Esophagus muscularis mucosa (tissue), 4 donors: Measurements from ENCODE around the gene DAAM1. TPM values are rescaled to one million over a fixed set of nuclear protein-coding genes. Genes with fewer than 3 reads are reported as not detected.

ENCODE experiments used
- DNase-seq: peaks from one replicate; pipeline ENCODE4 v3.0.0-alpha.2; 2017; ENCODE audit errors: extremely low spot score
- H3K27ac ChIP-seq, 4 donors: fragments of 200-600 bp; sonication (generic); replicated peaks in 1 of 4; 1 replicate in 3 of 4; 2 replicates in 1 of 4; pipeline ENCODE4 v1.5.1; 2016 to 2019; ENCODE audit warnings: mild to moderate bottlenecking in 1 of 4
- H3K27me3 ChIP-seq, 4 donors: fragments of 200-600 bp; sonication (generic); one replicate each; pipeline versions ENCODE4 v1.5.1 to v1.6.0; 2016 to 2019
- H3K36me3 ChIP-seq, 4 donors: fragments of 200-600 bp; sonication (generic); one replicate each; pipeline ENCODE4 v1.5.1; 2016 to 2019
- H3K4me1 ChIP-seq, 4 donors: fragments of 200-600 bp; sonication (generic); one replicate each; pipeline ENCODE4 v1.5.1; 2016 to 2019
- H3K4me3 ChIP-seq, 4 donors: fragments of 200-600 bp; sonication (generic); 1 replicate in 2 of 4; 2 replicates in 2 of 4; pipeline ENCODE4 v1.5.1; 2016 to 2019; ENCODE audit warnings: mild to moderate bottlenecking in 4 of 4, moderate library complexity in 1 of 4
- H3K9me3 ChIP-seq, 4 donors: fragments of 200-600 bp; sonication (generic); 1 replicate in 3 of 4; 2 replicates in 1 of 4; pipeline ENCODE4 v1.5.1; 2016 to 2019
- CTCF ChIP-seq, 3 experiments: fragments of 200-600 bp in 2 of 3; fragments of 450-650 bp in 1 of 3; sonication (generic) in 2 of 3; IDR thresholded peaks; one replicate each; pipeline ENCODE4 v1.5.1; 2017 to 2019; ENCODE audit warnings: antibody characterized with exemption in 3 of 3, mild to moderate bottlenecking in 2 of 3, moderate library complexity in 1 of 3
- EP300 ChIP-seq: sonication (generic); formaldehyde crosslinking; IDR thresholded peaks from one replicate; pipeline ENCODE4 v1.6.1; 2017; ENCODE audit warnings: antibody characterized with exemption
- POLR2A ChIP-seq: fragments of 450-650 bp; IDR thresholded peaks from one replicate; pipeline ENCODE4 v1.6.1; 2017; ENCODE audit warnings: antibody characterized with exemption, moderate library complexity, mild to moderate bottlenecking, low read depth
- POLR2AphosphoS5 ChIP-seq, 2 donors: sonication (generic); formaldehyde crosslinking; IDR thresholded peaks; one replicate each; pipeline ENCODE4 v1.6.1; 2017; ENCODE audit warnings: antibody characterized with exemption in 2 of 2
- WGBS: methylation state at CpG from one replicate; pipeline ENCODE4 v1.1.5; 2018; 5-methylcytosine and 5-hydroxymethylcytosine counted together
- intact Hi-C: fragments of 100-400 bp; cut with DNase I; formaldehyde crosslinking; loops from one replicate; pipeline ENCODE4 v1.15.1; 2023
- total RNA-seq, 4 donors: library from RNA; depleted of rRNA; stranded (reverse); fragments of >200 nt; gene quantifications; one replicate each; pipeline versions ENCODE4 v1.1.0 to v1.2.1, GENCODE V29; 2016

The DAAM1 gene
- total RNA-seq, 4 donors from 2014 or later = 64.3 to 110 (median 72.5) TPM

- H3K27me3 ChIP-seq = no peaks in the 10 kb centered on the region
- intact Hi-C loops = no loop called here
- TF ChIP-seq POLR2A (no peak), EP300 (no peak), POLR2AphosphoS5 (IDR thresholded peaks at IDR 0.05) (no peak), CTCF (IDR thresholded peaks at IDR 0.05) (no peak)
- no peak overlapping the region for H3K4me3 ChIP-seq
- H3K4me1 ChIP-seq = peaks cover 40 to 95% (median 84%) of the 10 kb centered on the region in 4 donors
- WGBS = 65% methylated on average over 3 of the region's 3 CpGs
- H3K36me3 ChIP-seq = no peaks in the 10 kb centered on the region
- no peaks in the 10 kb centered on the region for H3K9me3 ChIP-seq
- H3K27ac ChIP-seq = peak overlapping the region; percentile 32 to 56 (median 42)
- DNase-seq = no peak
Observed at GRCh38 chr14:59247801-59248584, 59.5 kb downstream of the DAAM1 start.

- DNase-seq = no peak
- Histone ChIP-seq H3K27ac (peak overlapping the region; percentile 32 to 56 (median 42)), H3K27me3 (no peaks in the 10 kb centered on the region), H3K36me3 (no peaks in the 10 kb centered on the region), H3K4me3 (no peak overlapping the region), H3K9me3 (no peaks in the 10 kb centered on the region), H3K4me1 (peaks cover 47 to 95% (median 84%) of the 10 kb centered on the region in 4 donors)
- intact Hi-C loops = no loop called here
- TF ChIP-seq POLR2A (no peak), EP300 (no peak)
- WGBS = 94% methylated on average over 7 of the region's 7 CpGs
Observed at GRCh38 chr14:59249029-59249428, 60.6 kb downstream of the DAAM1 start.

- Histone ChIP-seq H3K9me3 (no peaks in the 10 kb centered on the region), H3K27ac (peak overlapping the region; percentile 86 to 88 (median 86)), H3K4me1 (peaks cover 73 to 100% (median 92%) of the 10 kb centered on the region in 4 donors), H3K36me3 (no peaks in the 10 kb centered on the region), H3K4me3 (no peak overlapping the region), H3K27me3 (no peaks in the 10 kb centered on the region)
- 74% methylated on average over 5 of the region's 5 CpGs for WGBS
- DNase-seq = no peak
- TF ChIP-seq POLR2AphosphoS5 (IDR thresholded peaks at IDR 0.05) = no peak
- intact Hi-C loops = no loop called here
Observed at GRCh38 chr14:59251811-59252771, 63.6 kb downstream of the DAAM1 start.

- no peak for DNase-seq
- no peak overlapping the region for H3K4me3 ChIP-seq
- TF ChIP-seq EP300 (no peak), POLR2AphosphoS5 (IDR thresholded peaks at IDR 0.05) (no peak), CTCF (IDR thresholded peaks at IDR 0.05) (no peak)
- peaks cover 0 to 4% (median 0%) of the 10 kb centered on the region in 4 donors for H3K36me3 ChIP-seq
- no peaks in the 10 kb centered on the region for H3K27me3 ChIP-seq
- no peaks in the 10 kb centered on the region for H3K9me3 ChIP-seq
- peak overlapping the region; percentile 86 to 88 (median 86) for H3K27ac ChIP-seq
- 67% methylated on average over 5 of the region's 5 CpGs for WGBS
- intact Hi-C loops = no loop called here
- peaks cover 73 to 99% (median 93%) of the 10 kb centered on the region in 4 donors for H3K4me1 ChIP-seq
Observed at GRCh38 chr14:59252772-59253500, 64.5 kb downstream of the DAAM1 start.

- Histone ChIP-seq H3K36me3 (peaks cover 0 to 4% (median 0%) of the 10 kb centered on the region in 4 donors), H3K4me1 (peaks cover 70 to 97% (median 89%) of the 10 kb centered on the region in 4 donors), H3K9me3 (no peaks in the 10 kb centered on the region), H3K27me3 (no peaks in the 10 kb centered on the region), H3K27ac (peak overlapping the region; percentile 86 to 88 (median 86)), H3K4me3 (no peak overlapping the region)
- TF ChIP-seq POLR2A (no peak), CTCF (IDR thresholded peaks at IDR 0.05) (no peak), POLR2AphosphoS5 (IDR thresholded peaks at IDR 0.05) (no peak), EP300 (no peak)
- no peak for DNase-seq
- intact Hi-C loops = no loop called here
Observed at GRCh38 chr14:59253527-59253926, 65.1 kb downstream of the DAAM1 start.
